ENCODE measurements around the gene FBXO31. TPM values are rescaled to one million over a fixed set of nuclear protein-coding genes. Genes with fewer than 3 reads are reported as not detected.

Gene FBXO31
- total and polyA plus RNA-seq, 2 of the 13 experiments (the other 11 are each of a cell fraction or from before 2014, with no cell fraction given): 92.4 to 101 TPM

- TF ChIP-seq, protein P1, sequence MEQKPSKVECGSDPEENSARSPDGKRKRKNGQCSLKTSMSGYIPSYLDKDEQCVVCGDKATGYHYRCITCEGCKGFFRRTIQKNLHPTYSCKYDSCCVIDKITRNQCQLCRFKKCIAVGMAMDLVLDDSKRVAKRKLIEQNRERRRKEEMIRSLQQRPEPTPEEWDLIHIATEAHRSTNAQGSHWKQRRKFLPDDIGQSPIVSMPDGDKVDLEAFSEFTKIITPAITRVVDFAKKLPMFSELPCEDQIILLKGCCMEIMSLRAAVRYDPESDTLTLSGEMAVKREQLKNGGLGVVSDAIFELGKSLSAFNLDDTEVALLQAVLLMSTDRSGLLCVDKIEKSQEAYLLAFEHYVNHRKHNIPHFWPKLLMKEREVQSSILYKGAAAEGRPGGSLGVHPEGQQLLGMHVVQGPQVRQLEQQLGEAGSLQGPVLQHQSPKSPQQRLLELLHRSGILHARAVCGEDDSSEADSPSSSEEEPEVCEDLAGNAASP (CRISPR knock-in tag; IDR thresholded peaks at IDR 0.05; ENCODE audit: borderline replicate concordance): no peak
- TF ChIP-seq HNF1A (IDR thresholded peaks at IDR 0.05; ENCODE audit: low read depth) (no peak), HNF1A (CRISPR knock-in tag; IDR thresholded peaks at IDR 0.05; ENCODE audit: borderline replicate concordance) (0 out of 2 replicates have a peak, but pooled peaks have one; percentile 23), ZNF350 (CRISPR knock-in tag; IDR thresholded peaks at IDR 0.05; ENCODE audit: borderline replicate concordance, low read depth) (0 out of 2 replicates have a peak, but pooled peaks have one; percentile 7), TAF1 (CRISPR knock-in tag; IDR thresholded peaks at IDR 0.05) (no peak), AGO2 (optimal IDR thresholded peaks at IDR 0.05; ENCODE audit: low read depth, low read length) (peak; percentile 99), ZBTB7A (CRISPR knock-in tag; IDR thresholded peaks at IDR 0.05) (0 out of 2 replicates have a peak, but pooled peaks have one; percentile 16), JUNB (CRISPR knock-in tag; IDR thresholded peaks at IDR 0.05; ENCODE audit: borderline replicate concordance) (no peak), RBM22 (optimal IDR thresholded peaks at IDR 0.05; ENCODE audit: low read length) (peak; percentile 81), POLR2A (IDR thresholded peaks at IDR 0.05; ENCODE audit: insufficient read depth in 1 of 2, low read depth in 2 of 2, low read length in 2 of 2) (peak; percentile 20 to 44; a peak in 2 of 4 replicates), ZNF280B (CRISPR knock-in tag; IDR thresholded peaks at IDR 0.05; ENCODE audit: borderline replicate concordance) (peak; percentile 12; the same call in 1 of the 2 replicates), ATF7 (IDR thresholded peaks at IDR 0.05) (no peak), ATF7 (CRISPR knock-in tag; IDR thresholded peaks at IDR 0.05) (no peak), AGO1 (IDR thresholded peaks at IDR 0.05; ENCODE audit: low read depth, low read length, poor library complexity, severe bottlenecking) (peak; percentile 50), ZNF768 (CRISPR knock-in tag; IDR thresholded peaks at IDR 0.05) (no peak)
- TF ChIP-seq, protein P2, sequence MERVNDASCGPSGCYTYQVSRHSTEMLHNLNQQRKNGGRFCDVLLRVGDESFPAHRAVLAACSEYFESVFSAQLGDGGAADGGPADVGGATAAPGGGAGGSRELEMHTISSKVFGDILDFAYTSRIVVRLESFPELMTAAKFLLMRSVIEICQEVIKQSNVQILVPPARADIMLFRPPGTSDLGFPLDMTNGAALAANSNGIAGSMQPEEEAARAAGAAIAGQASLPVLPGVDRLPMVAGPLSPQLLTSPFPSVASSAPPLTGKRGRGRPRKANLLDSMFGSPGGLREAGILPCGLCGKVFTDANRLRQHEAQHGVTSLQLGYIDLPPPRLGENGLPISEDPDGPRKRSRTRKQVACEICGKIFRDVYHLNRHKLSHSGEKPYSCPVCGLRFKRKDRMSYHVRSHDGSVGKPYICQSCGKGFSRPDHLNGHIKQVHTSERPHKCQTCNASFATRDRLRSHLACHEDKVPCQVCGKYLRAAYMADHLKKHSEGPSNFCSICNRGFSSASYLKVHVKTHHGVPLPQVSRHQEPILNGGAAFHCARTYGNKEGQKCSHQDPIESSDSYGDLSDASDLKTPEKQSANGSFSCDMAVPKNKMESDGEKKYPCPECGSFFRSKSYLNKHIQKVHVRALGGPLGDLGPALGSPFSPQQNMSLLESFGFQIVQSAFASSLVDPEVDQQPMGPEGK (CRISPR knock-in tag; IDR thresholded peaks at IDR 0.05): no peak
- TF ChIP-seq, protein P3, sequence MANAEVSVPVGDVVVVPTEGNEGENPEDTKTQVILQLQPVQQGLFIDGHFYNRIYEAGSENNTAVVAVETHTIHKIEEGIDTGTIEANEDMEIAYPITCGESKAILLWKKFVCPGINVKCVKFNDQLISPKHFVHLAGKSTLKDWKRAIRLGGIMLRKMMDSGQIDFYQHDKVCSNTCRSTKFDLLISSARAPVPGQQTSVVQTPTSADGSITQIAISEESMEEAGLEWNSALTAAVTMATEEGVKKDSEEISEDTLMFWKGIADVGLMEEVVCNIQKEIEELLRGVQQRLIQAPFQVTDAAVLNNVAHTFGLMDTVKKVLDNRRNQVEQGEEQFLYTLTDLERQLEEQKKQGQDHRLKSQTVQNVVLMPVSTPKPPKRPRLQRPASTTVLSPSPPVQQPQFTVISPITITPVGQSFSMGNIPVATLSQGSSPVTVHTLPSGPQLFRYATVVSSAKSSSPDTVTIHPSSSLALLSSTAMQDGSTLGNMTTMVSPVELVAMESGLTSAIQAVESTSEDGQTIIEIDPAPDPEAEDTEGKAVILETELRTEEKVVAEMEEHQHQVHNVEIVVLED (CRISPR knock-in tag; IDR thresholded peaks at IDR 0.05; ENCODE audit: borderline replicate concordance): no peak
These were observed 60.5 kb downstream of the FBXO31 start (continued) for GRCh38 chr16:87322833-87323726.

Data from HepG2 (cell line).